Measurements from ENCODE around the gene ASB9.
A peak's percentile ranks its signal among the peaks of the same experiment; 100 is the strongest.
"Not testable (repeated sequence)": the region's sequence is repeated elsewhere in the genome, so short reads cannot be mapped to it uniquely, and the experiment has no call there.

ASB9 gene

DNA sequence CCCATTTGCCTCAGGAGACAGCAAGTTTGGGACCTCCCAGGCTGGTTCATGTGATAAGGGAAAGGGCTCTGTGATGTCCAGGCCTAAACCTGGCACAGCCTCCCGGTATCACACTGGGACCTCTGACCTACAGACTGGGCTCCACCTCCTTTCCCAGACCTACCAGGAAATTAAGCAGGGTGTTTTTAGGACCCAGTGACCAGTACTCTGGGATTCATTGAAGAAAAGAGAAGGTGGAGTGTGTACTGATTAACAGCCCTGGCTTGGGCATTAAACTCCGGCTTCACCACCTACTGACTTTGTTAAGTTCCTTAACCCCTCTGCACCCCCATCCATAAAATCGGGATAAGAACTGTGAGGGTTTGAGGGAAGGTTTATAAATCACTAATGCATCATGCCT is 28.6 kb downstream of the ASB9 start:
- DNase-seq (ENCODE audit: low read depth) = no peak

DNA sequence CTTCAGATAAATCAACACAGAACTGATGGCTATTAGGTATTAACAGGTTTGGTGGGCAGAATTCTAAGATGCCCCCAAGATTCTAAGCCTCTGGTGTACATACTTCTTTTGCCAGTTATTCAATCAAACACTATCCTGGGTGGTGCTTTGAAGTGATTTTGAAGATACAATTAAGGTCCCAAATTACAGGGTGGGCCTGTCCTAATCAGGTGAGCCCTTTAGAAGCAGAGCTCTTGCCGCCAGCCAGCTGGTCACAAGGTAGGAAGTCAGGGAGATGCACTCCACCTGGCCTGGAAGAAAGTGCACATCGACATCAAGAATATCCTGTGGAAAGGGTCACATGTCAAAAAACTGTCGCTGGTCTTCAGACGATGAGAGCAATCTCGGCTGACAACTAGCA is 29.5 kb downstream of the ASB9 start:
- DNase-seq (ENCODE audit: low read depth) = no peak

DNA sequence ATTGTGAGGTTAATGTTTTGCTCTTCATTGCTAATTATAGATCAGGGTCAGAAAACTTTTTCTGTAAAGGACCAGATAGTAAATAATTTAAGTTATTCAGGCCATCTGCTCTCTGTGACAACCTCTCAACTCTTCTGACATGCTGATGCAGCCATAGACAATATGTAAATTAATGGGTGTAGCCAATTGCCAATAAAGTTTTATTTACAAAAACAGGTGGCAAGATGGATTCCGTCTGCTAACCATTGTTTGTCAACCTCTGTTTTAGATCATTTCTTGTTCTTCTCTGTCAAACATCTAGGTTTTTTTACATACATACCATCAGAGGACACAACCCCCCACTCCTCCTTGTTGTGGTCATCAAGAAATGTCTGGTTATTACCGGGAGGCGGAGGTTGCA is 33.7 kb downstream of the ASB9 start:
- DNase-seq (ENCODE audit: low read depth) = no peak

- no peak for DNase-seq (ENCODE audit: low read depth)
Measured at GRCh38 chrX:15235001-15235400, 34.9 kb downstream of the ASB9 start.

DNA sequence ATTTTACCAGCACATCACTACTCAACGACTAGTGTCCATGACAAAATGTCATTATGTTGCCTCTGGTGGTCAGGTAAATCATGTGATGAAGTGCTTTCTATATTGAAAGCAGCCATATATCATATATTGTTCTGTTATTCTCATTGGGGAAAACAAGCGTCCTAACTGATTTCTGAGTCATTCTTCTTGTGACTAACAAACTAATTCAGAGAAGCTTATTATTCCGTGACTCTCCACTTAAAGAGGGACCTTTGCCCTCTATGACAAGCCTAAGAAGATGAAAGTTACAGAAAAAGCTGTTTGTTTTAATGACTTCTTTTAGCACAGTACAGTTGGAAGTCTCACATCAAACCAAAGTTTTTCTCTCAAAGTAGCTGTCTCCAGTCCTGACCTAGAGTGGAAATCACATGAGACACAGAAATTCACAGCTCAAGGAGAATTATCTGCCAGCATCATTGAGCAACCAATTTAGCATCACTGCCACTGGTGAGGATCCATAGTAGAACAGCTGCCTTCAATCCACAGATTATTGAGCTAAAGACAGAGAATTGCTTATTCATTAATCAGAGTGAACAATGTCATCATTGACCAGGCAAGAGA is 36.4 kb downstream of the ASB9 start:
- no peak for DNase-seq (ENCODE audit: low read depth)

DNA sequence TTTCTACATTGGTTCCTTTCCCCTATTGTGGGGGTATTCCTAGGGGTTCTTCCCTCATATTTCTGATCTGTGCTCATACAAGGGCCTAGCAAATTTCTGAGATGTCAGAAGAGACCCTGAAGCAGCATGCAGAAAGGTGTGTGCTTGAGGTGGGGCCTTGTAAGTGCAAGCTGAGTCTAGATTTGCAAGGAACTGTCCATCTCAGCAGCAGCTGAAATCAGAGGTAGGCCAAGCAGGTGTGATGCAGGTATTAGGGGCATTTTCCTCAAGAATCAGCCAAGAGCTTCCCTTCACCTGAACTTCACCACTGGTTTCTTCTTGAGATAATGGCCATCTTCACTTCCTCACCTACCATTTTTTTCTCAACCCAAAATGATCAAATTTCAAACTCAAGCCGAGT is 45.1 kb downstream of the ASB9 start:
- DNase-seq (ENCODE audit: low read depth) = no peak

DNA sequence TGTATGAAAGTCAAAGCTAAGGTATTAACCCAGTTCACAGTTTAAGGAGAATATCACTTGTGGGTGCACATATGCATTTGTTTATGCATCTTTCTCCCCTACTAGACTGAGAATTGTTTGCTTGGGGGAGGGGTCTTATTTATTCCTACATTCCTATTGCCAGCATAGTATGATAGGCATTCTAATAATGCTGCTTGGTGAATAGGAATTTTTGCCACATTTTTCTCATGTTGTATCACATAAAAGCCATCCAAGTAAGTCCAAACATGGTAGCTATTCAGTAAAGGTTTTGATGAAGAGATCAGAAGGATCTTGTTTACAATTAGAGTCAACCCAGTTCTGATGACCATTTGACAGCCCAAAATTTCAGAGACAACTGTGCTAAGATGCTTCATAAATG is 48.6 kb downstream of the ASB9 start:
- DNase-seq (ENCODE audit: low read depth) = no peak

DNA sequence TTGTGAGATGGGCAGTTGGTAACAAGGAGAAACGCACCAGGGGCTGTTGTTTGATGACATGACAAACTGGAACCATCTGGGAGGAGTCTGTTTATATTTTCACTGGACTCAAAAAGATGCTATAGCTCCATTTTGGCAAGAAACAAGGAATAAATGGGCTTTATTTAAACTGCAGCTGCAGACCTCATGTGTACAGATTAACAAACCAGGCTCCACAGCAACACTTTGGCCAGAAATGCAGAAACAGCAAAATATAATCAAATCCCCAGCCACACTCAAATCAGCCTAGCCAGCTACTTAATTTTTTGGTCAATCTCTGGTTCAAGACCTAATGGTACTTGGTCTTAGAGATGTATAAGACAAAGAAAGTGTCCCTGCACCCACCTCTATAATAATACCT is 52.7 kb downstream of the ASB9 start:
- no peak for DNase-seq (ENCODE audit: low read depth)

DNA sequence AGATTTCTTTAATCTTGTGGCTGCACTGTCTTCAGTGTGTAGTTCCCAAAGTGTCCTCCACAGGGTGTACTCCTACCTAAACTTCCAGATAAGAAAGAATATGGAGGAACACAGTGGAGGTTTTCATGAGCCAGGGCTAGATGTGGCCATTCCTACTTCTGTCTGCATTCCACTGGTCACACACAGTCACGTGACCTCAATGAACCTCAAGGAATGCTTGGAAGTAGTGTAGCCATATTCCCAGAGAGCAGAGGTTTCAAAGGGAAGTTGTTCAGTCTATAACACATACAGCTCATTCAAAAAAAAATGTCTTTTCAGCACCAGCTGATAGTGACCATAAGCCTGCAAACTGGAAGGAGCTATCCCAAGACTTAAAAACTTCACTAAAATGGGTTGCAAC is 53.6 kb downstream of the ASB9 start:
- DNase-seq (ENCODE audit: low read depth) = no peak

DNA sequence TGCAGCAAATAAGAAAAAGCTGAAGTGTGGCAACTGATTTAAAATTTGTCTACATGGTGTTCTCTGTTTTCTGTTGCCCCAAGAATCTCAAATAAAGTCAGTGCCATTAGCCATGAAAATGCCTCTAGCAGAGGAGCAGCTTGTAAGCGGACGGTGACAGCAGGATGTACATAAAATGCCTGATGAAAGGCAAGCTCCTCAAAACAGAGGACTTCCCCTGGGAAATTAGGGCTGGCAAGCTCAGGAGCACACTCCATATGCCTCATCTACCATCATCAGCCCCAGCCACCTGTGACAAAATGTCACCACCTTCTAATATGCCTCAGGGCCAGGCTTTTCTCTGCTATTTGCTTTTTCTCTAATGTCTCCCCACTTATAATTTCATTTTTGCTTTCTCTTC is 54.5 kb downstream of the ASB9 start:
- no peak for DNase-seq (ENCODE audit: low read depth)

- DNase-seq (ENCODE audit: low read depth) = no peak
Measured at GRCh38 chrX:15214588-15214987, 55.3 kb downstream of the ASB9 start.

DNA sequence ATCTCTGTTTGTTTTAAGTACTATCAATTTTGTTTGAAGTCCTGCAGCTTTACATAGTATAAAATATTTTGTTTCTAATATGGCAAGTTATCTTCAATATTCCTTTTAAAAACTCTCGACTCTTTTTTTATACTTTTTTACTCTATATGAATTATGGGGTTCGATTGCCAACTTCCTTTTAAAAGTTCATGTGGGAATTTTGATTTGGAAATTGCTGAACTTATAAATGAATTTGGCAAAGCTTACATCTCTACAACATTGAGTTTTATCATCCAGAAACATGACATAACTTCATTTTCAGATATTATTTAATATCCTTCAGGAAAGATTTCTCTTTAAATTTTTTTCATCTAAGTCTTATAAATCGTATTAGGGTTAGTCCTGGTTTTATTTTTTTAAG is 60.8 kb downstream of the ASB9 start:
- no peak for DNase-seq (ENCODE audit: low read depth)

DNA sequence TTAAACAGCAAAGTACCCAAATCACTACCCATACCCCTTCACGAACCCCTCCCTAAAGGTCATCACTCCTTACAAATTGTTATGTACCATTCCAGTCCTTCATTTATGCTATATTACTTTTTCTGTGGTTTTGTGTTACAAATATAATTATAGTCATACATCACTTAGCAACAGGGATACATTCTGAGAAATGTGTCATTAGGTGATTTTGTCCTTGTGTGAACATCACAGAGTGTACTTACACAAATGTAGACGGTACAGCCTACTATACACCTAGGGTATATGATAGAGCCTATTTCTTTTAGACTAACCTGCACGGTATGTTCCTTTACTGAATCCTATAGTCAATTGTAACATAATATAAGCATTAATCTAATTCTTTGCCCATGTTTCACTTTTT is 61.9 kb downstream of the ASB9 start:
- DNase-seq (ENCODE audit: low read depth) = no peak

DNA sequence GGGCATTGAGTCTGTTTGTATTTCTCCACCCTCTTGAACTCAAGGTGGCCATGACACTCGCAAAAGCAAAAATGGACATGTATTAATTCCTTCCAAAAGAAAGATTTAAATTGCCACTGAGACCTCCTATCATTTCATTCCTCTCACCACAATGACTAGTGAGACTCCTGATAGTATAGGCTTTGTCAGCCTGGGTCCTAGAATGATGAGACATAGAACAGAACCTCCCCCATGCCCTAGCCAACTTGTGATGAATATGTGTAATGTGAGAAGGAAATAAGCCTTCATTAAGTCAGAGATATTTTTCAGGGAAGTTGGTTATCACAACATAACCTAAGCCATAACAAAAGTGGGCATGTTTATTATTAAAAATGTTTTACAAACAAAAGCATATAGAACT is 62.5 kb downstream of the ASB9 start:
- no peak for DNase-seq (ENCODE audit: low read depth)

DNA sequence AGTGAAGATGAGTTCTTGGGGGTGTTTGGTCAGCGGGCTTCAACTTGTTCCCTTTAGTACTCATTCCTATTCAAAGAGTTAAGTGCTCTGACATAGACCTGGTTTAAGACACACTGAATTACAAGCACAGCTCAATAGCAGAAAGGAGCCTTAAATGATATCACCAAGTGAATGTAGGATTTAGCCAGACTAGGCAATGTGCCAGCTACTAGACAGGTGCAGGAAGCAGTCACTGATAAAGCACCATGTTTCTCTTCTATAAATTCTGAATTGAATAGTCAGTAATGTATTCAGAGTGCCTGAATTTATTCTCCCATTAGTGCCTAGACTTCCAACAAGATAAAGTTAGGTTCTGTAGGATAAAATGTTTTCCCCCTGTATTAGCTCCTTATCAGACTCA is 63.6 kb downstream of the ASB9 start:
- DNase-seq (ENCODE audit: low read depth) = no peak

- DNase-seq (ENCODE audit: low read depth) = no peak
Measured at GRCh38 chrX:15204130-15204751, 65.6 kb downstream of the ASB9 start.

- no peak for DNase-seq (ENCODE audit: low read depth)
Measured at GRCh38 chrX:15203694-15204093, 66.2 kb downstream of the ASB9 start.

- peak; percentile 26 for DNase-seq (ENCODE audit: low read depth)
Measured at GRCh38 chrX:15202454-15203177, 67.3 kb downstream of the ASB9 start.

DNA sequence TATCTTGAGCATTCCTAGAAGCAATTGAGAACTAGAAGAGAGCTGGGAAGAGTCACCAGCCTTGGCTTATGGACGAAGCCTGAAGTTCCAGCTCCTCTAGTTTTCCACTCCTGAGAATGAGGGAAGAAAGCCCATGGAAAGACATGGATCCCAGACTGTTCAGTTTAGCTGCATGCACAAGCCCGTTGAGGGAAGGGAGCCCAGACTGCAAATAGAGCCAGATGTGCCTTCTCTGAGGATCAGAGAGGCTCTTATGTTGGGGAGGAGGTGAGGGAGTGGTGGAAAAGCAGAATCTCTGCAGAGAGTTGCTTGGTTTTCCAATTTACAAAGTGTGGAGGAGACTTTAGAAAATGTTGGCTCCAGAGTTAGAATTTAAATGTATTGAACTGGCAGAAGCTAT is 69.0 kb downstream of the ASB9 start:
- no peak for DNase-seq (ENCODE audit: low read depth)

DNA sequence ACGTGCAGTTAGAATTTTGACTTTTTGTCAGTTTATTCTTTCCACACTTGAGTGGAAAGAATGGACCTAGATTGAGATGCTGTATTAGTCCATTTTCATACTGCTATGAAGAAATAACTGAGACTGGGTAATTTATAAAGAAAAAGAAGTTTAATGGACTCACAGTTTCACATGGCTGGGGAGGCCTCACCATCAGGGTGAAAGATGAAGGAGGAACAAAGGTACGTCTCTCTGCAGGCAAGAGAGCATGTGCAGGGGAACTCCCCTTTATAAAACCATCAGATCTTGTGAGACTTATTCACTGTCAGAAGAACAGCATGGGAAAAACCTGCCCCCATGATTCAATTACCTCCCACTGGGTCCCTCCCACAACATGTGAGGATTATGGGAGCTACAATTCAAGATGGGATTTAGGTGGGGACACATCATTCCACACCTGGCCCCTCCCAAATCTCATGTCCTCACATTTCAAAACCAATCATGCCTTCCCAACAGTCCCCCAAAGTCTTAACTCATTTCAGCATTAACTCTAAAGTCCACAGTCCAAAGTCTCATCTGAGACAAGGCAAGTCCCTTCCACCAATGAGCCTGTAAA is 71.2 kb downstream of the ASB9 start:
- not testable (repeated sequence) for DNase-seq (ENCODE audit: low read depth)

GRCh38 chrX:15194146-15194545 is 75.7 kb downstream of the ASB9 start:
- no peak for DNase-seq (ENCODE audit: low read depth)
